Measurements from ENCODE around the gene NLRP14.

GRCh38 chr11:7079545-7080135 is 59.4 kb downstream of the NLRP14 start:
- no peak for TF ChIP-seq CTCF (IDR thresholded peaks at IDR 0.05)
- TF ChIP-seq POLR2A (IDR thresholded peaks at IDR 0.05) = no peak
